Fibroblast of skin of right biceps (primary cell): ENCODE results near the gene THSD4.

ENCODE experiments used
- DNase-seq: peaks from one replicate; pipeline ENCODE4 v3.0.0-alpha.2; 2013

The THSD4 gene

DNA sequence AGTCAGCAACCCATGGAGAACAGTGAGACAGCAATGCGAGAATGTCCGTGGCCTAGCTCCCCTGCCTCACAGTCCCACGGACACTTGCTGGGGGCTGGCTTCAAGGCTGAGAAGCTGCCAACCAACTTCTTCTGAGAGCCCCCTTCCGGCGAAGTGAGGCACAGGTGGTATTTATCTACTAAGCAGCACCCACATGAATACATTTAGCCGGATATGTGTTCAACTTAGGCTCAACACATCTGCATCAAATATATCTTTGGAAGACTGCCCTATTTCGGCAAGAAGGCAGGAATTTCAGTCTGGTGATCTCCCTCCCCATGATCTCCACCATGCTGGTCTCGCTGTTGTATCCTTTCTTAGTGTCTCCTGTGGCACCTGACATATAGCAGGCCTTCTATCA is 354.1 kb downstream of the THSD4 start:
- DNase-seq = peak; percentile 70

DNA sequence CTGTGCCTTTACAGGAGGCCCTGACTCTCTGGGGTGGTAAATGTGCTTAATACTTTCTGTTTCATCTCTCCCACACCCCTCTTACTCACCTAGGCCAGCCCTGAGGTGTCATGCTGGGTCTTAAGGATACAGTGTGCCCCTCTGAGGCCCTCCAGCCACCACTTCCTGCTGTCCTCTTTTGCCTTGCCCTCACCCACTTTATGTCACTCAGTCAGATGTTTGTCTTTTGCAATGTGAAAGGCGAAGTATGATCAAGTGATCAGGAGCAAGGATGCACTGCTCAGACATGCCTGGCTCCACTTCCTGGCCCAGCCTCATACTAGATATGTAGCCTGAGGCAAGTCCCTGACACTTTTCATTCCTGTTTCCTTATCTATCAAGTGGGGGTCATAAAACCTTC is 356.1 kb downstream of the THSD4 start:
- no peak for DNase-seq

DNA sequence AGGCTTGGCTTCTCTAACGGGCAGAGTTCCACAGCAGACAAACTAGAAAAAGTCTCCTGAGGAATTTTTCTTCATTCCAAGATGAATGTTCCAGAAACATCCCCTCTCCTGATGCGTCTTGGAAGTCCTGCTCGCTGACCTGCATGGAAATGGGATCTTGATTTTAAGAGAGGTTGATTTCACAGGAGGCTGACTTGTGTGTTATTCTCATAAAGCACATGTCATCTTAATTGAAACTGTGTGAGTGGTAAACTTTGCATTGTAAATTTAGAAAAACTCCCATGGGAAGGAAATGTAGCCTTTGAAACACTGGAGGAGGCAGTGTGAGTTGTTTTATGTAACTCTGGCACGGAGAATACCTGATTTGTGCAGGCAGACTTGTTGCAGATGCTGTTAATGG is 357.3 kb downstream of the THSD4 start:
- DNase-seq = no peak

DNA sequence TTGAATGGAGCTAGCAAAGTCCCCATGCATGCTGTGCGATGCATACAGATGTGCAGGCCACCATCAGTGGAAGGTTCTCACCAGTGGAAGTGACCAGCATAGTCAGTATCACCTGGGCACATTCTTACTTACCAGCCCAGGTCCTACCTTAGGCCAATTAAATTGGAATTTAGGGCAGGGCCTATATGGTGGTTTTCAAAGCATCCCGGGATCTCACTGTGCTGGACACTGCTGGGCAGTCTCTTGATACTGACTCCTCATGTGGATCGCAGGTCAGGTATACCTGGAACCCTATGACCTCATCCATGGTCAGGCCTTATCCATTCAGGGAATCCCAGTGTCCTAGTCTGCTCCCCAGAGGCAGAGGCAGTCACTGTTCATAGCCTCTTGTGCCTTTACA is 358.5 kb downstream of the THSD4 start:
- DNase-seq = no peak

DNA sequence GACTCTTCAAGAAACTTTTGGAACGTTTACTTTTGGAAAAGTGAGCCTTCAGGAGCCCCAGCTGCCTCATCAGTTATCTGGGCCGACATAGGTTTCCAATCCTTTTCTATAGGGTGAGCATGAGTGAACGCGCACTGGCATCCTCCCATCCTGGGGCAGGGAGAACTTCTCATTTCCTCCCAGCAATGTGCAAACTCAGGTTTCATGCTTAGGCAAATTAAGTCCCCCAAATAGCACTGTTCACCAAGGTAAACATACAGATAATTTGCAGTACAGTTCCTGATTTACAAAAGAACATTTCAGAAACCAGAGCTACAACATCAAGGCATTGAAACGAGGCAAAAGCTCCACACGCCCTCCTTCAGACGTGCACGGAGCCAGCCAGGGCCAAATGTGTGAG is 361.6 kb downstream of the THSD4 start:
- DNase-seq = no peak

DNA sequence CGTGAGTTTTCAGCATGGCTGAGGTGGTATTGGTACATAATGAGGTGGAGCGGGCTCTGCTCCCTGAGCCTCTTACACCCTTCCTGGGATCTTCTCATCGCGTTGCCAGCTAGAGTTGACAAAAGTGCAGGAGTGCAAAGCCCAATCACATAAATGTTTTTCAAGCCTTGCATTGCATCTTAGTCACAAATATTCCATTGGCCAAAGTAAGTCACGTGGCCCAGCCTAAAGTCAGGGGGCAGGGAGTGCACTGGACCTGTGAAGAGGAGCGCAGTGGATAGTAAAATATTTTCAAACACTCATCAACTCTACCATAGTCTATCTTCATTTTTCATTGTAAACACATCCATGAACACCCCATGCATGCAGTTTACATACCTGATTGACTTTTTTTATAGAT is 365.3 kb downstream of the THSD4 start:
- DNase-seq = no peak

DNA sequence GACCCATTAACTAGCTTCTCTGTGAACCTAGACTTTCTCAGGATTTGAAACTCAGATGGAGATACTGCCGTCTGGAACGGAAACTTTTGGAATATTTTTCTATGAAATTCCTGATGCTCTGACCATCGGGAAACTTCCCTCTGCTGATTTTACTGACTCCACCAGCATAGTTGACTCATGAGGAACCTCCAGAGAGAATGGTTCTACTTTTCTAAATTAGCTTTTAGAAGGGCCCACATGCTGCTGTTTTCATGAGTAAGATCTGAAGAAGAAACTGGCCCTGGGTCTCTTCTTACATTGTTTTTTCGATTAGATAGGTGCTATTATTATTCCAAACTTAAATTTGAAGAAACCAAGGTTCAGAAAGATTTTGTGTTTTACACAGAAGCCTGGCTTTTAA is 368.8 kb downstream of the THSD4 start:
- DNase-seq = no peak

DNA sequence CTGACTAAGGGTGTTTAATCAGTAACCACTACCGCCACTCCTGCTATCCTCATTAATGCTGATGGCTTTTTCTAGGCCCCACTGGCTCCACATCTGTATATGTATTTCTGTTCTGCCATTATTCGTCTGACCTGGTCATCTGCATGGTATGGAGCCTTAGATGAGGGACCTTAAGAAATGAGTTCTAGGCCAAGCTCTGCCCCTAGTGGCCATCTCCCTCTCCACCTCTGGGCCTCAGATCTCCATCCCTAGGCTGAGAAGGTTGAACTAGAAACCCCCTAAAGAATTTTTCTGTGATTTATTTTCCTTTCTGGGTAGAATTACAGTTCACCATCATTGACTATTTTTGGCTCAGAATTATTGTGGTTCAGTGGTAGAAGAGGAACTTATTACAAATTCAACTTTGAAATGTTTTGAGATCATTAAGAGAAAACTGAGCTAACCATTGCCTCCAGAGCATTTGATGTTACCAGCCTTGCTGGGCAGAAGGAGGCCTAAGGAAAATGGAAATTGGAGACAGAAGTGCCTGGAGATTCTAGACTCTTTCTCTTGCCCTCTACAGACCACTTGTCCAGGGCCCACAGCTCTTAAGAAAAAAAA is 369.9 kb downstream of the THSD4 start:
- DNase-seq = peak; percentile 37

DNA sequence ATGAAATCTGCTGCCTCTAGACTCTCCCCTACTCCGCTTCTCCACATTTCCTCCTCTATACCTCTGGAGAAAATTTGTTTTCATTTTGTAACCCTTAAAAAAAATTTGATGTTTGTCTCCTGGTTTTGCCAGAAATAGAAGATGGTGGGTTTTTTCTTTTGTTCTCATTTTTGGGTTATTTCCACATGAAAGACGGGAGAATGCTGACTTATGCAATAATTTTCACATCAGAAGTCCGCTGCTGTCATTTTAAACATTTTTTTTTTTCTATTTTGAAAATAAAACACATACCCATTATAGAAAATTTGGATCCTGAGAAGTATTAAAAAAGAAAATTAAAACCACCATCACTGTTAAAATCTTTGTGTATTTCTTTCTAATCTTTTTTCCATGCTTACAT is 374.3 kb downstream of the THSD4 start:
- DNase-seq = no peak

DNA sequence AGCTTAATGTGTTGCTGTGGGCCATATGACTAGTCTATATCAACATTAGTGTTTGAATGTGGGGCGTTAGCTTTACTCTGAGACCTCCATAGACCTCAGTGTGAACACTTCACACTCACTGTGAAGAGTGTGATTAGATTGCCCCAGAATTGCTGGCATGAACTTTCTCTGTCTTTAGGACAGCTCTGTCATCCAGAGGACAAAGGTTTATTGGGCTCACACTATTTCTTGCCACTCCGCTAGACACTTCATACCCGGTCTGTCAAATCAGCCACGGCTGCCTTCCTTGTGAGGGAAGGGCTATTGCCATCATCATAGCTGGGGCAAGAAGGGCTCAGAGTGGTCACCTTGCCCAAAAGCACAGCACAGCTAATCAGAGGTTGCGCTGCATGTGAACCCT is 378.3 kb downstream of the THSD4 start:
- DNase-seq = no peak

DNA sequence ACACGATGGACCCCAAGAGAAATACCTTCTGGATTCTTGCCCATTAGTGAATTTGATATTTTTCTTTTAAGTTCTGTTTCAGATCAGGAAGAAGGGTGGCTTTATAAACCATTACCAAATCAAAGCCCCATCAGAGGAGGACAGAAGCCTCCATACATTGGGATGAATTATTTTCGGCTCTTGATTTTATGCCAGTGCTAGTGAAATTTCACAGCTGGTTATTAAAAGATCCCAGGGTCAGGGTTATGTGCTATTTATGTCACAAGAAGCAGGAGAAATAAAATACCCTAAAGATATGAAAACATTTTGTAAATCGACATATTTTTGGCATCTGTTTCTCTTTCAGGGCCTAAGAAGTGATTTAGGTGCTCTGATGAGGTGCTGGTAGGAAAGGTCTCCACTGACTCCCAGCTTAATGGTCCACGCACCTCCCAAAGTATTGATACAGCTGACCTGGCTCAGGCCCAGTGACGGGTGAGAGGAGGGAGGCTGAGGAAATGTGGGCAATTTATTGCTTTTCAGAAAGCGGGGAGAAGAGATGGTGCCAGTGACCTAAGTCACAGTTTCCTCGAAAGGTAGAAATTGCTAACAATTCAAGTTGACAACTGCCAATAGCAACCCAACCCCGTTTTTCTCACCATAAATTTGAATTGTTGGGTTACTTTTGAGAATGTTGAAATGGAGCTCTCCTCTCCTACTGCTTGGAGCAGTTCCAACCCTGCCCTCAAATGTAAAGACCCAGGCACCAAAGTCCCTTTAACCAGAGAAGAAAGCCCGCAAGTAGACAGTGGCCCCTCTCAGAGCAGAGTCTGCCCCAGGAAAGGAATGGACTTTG is 379.5 kb downstream of the THSD4 start:
- no peak for DNase-seq

DNA sequence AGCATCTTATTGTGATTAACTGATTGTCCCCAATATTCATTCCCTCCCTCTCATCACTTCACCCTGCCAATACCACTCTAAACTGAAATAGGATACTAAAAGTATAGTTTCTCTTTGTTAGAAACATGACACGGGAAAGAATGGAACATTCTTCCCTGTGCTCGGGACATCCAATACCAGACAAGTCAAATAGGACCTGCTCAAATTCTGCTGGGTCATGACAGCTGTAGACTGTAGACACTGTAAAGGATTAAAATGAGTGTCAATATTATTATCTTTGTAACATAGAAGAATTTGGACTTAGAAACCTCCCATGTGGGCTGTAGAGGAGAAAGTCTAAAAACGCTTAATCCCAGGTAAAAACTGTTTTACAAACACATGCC is 380.1 kb downstream of the THSD4 start:
- DNase-seq = no peak

DNA sequence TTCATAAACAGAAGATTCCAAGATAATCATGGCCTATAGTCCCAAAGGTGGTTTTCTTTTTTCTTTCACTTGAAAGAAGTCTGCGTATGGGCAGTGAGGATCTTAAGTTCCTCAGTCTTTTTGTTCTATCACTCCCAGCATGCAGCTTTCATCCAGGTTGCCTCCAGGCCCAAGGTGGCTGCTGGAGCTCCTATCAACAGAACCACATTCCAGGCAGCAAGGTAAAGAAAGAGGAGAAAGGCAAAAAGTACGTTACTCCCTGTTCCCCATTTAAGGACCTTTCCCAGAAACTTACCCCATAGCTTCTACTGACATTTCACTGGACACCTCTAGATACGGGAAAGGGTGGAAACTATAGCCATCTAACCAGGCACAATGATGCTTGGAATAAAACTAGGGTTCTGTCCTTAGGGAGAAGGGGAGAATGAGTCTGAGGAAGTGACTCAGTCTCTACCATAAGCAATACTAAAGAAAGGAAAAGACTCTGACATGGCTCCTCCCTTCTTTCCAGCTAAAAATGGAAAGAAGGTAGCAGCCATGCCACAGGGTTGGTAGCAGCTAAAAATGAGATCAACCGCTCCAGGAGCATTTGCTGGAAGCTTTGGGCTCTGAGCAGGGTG is 381.2 kb downstream of the THSD4 start:
- DNase-seq = peak; percentile 66

DNA sequence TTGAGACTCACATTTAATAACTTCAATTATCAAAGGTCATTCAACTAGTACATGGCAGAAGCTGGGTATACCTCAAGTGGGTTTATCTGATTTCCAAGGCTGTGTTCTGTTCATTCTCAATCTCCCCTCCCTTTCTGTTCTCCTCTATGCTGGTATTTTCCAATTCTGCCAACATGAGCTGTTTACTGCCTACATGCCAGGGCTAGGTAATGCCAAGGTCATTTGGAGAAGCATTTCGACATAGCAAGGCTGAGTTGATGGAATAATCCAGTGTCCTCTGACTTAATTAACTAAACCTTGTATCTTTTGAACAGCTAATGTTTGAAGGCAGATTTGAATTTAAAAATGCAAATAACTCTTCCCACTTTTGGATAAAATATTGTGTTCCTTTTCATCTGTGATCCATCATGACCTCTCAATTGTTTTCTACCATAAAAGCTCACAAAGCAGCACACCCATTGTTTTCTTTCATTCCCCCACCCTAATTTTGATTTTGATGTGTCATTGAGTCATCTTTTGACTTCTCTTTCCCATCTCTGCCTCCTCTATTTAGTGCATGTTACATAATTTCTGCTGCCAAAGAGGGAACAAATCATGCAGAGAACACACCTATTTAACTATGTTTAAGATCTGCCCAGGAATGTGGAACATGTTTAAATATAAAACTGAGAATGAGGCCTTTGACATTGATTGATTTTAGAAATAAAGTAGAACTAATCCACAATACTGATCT is 386.2 kb downstream of the THSD4 start:
- DNase-seq = no peak

DNA sequence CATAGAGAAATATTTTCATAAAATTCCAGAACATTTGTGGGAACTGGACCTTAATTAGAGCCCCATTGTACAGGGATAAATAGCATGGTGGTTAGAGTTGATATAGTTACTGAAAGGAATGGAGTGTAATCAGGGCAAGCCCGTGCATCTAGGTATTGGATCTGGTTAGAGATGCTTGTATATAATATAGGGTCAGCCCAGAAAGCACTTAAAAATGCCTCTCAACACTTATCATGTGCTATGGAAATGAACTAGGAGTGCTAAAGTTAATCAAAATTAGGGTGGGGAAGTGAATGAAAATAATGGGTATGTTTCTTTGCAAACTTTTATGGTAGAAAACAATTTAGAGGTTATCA is 386.8 kb downstream of the THSD4 start:
- DNase-seq = no peak

DNA sequence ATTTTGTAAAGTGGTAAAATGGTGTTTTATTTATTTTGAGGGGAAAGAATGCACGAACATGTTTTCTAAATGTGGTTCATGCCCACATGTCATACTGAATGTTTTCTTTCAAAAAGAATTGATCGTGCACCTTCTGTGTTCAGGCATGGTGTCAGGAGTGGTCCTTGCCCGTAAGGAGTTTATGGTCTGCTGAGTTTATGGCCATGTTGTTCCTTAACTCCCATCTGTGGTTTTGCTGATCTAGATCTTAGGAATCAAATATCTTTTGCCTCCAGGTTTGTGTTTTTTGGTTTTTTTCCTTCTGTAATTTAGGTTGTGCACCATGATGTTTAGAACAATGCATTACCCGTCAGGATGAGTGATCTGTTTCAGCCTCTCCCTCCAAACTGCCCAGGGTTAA is 390.7 kb downstream of the THSD4 start:
- no peak for DNase-seq

DNA sequence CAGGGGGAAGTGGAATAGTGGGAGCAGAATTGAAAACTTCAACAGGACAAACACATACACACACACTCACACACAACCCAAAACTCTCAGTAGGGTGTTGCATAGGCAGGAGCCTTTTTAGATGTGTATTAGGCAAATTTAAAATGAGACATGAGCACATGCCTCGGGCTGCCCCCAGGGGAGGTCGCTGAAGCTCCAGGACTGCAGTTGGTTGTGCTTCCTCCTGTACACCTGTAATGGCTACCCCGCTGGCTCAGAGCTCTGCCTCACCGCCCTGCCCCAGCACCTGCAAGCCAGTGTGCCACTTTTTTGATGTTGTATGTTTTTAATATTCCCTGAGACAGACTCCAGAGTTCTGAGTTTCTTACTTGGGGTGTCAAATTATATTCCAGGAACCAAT is 391.7 kb downstream of the THSD4 start:
- DNase-seq = no peak

DNA sequence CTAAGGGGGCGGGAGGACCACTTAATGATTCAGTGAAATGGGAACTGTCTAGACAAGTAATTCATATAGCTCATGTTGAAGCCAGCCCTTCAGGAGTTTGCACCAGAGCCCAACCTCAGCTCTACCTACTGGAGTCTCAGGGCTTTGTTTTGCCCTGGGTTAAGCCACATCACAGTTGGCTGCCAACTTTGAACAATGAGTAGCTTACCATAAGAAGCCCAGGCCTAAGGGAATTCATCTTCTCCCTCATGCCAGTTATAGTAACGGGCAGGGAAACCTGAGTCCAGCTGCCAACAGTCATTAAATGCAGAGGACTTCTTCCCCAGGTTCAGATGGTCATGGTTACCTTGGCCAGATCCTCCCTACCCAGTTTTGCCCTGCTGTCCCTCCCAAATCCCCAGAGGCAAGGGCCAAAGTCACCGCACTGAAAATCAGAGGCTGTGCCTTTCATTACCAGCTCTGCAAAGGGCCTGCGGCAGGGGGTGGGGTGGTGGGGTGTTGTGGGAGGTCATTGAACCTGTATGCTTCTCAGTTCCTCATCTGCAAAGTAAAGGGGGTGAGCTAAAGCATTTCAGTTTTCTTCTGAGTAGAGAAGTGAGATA is 392.9 kb downstream of the THSD4 start:
- DNase-seq = no peak

DNA sequence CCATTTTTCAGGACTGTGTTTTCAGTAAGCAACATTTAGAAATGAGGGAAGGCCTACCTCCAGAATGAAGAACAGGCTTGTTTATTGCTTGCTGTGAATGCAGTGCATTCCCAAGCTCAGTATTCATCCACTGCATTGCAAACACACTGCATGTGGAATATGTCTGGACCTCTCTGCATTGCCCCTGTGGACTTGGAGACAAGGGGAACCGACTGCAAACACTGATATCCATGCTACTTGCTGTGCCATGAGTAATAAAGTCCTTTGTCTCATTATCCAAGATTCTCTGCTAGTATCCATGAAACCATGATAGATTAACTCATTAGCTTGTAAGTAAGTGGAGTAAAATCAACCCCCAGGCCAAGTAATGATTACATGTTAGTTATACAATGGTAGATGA is 393.9 kb downstream of the THSD4 start:
- no peak for DNase-seq

DNA sequence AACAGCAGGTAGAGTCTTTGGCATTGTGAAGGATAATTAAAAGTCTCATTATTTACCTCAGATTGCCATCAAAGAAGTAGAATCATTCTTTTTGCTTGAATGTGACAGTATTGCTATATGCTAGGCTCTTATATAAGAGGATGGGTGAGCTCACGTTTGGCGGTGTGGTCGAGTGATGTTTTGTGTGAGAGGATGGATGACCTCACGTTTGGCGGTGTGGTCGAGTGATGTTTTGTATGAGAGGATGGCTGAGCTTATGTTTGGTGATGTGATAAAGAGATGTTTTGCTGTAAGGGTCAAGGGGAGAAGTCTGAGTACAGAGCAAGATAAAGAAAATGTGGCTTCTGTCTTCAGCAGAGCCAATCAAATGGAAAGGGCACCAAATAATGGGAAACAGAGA is 395.5 kb downstream of the THSD4 start:
- DNase-seq = no peak

DNA sequence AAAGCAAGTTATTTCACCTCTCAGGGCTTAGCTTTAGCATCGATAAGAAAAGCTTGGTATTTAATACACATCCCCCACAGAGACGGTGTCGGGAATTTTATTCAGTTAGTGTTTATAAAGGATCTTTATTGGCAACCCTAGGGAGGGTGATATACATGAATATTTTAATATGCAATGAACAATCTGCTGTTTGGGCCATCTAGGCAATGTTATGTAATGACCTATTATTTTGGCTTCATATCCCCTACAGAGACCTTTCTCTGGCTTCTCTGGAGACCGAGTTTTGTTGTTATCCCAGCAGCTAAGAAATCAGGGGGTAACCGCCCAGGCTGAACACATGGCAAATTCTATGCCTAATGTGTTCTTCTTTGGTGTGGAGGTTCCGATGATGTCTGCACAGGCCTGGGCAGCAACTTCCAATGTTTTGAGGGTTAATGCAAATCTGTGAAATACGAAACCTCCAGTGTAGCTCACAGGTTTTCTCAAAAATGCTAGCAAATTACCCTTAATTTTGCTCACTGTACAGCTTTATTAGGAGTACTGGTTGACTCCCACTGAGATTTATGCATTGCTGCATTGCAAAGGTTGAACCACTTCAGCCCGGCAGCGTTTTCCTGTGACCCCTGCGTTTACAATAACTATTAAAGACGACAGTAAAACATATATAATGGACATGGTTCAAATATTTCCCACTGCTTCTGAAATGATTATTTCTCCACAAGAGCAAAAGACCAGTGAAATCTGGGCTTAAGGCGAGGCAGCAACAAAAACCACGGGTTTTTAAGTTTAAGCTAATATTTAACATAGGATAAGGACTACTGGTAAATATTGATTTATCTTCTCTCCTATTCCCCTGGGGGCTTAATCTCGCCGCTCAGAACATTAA is 396.8 kb downstream of the THSD4 start:
- DNase-seq = no peak

DNA sequence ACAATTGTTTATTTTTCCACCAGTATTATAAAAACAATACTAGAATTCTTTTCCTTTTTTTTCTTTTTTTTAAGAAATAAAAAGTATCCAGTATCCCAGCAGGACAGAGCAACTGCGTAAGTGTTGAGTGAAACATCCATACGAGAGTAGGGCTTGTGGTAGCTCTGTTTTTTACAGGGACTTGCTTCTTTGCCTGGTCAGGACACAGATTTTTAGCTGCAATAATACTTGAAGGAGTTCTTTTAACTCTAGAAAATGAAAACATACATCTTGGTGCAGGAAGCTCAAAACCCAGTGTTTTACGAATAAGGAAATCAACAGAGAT is 397.4 kb downstream of the THSD4 start:
- DNase-seq = no peak
